Measurements from ENCODE around the gene PACRG. TPM values are rescaled to one million over a fixed set of nuclear protein-coding genes. Genes with fewer than 3 reads are reported as not detected.

PACRG gene
- polyA plus RNA-seq, 2 of the 4 experiments (the other 2 are of a cell fraction) = 0.14 to 0.30 TPM

GRCh38 chr6:163284151-163284550 lies 556.4 kb downstream of the PACRG start:
- DNase-seq (ENCODE audit: low read depth in 1 of 2, low spot score in 1 of 2) (no peak), ATAC-seq (no peak), FAIRE-seq (no peak)
- WGBS (ENCODE audit: missing lambda C conversion rate) = 77% methylated on average over 5 of the region's 5 CpGs
- no peak for TF ChIP-seq HES2 (IDR thresholded peaks at IDR 0.05)
- no peak for TF ChIP-seq MAZ (IDR thresholded peaks at IDR 0.05; ENCODE audit: borderline replicate concordance, low read depth, low read length)
- TF ChIP-seq HOXB13 (CRISPR knock-in tag; IDR thresholded peaks at IDR 0.05; ENCODE audit: low read depth) = no peak
- TF ChIP-seq HOXA7 (CRISPR knock-in tag; IDR thresholded peaks at IDR 0.05) = no peak
- no peak for TF ChIP-seq RFX5 (IDR thresholded peaks at IDR 0.05)
- TF ChIP-seq, protein P1, sequence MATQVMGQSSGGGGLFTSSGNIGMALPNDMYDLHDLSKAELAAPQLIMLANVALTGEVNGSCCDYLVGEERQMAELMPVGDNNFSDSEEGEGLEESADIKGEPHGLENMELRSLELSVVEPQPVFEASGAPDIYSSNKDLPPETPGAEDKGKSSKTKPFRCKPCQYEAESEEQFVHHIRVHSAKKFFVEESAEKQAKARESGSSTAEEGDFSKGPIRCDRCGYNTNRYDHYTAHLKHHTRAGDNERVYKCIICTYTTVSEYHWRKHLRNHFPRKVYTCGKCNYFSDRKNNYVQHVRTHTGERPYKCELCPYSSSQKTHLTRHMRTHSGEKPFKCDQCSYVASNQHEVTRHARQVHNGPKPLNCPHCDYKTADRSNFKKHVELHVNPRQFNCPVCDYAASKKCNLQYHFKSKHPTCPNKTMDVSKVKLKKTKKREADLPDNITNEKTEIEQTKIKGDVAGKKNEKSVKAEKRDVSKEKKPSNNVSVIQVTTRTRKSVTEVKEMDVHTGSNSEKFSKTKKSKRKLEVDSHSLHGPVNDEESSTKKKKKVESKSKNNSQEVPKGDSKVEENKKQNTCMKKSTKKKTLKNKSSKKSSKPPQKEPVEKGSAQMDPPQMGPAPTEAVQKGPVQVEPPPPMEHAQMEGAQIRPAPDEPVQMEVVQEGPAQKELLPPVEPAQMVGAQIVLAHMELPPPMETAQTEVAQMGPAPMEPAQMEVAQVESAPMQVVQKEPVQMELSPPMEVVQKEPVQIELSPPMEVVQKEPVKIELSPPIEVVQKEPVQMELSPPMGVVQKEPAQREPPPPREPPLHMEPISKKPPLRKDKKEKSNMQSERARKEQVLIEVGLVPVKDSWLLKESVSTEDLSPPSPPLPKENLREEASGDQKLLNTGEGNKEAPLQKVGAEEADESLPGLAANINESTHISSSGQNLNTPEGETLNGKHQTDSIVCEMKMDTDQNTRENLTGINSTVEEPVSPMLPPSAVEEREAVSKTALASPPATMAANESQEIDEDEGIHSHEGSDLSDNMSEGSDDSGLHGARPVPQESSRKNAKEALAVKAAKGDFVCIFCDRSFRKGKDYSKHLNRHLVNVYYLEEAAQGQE (IDR thresholded peaks at IDR 0.05) = no peak
- no peak for TF ChIP-seq CBX2 (IDR thresholded peaks at IDR 0.05; ENCODE audit: borderline replicate concordance, low read depth)
- TF ChIP-seq EHMT2 (IDR thresholded peaks at IDR 0.05; ENCODE audit: low read depth) = no peak
- no peak for TF ChIP-seq RAD21 (conservative IDR thresholded peaks at IDR 0.05 in 1 of 2, IDR thresholded peaks at IDR 0.05 in 1 of 2)
- TF ChIP-seq HEYL (CRISPR knock-in tag; IDR thresholded peaks at IDR 0.05) = no peak
- no peak for TF ChIP-seq MYC (IDR thresholded peaks at IDR 0.05; ENCODE audit: borderline replicate concordance, low read length)
- TF ChIP-seq BCL3 (IDR thresholded peaks at IDR 0.05) = no peak
- TF ChIP-seq FOSB (CRISPR knock-in tag; IDR thresholded peaks at IDR 0.05) = no peak
- TF ChIP-seq SREBF2 (IDR thresholded peaks at IDR 0.05) = no peak
- no peak for TF ChIP-seq CHD4 (IDR thresholded peaks at IDR 0.05; ENCODE audit: borderline replicate concordance)
- Histone ChIP-seq H3K4me1 (no peaks in the 10 kb centered on the region), H3K4me3 (no peak overlapping the region), H3K27ac (no peak overlapping the region), H3K4me2 (no peak overlapping the region), H3K9me3 (no peaks in the 10 kb centered on the region)
- ChIA-PET CTCF (no interaction called here), POLR2A (no interaction called here)

GRCh38 chr6:163285691-163286090 lies 557.9 kb downstream of the PACRG start:
- 67% methylated on average over 7 of the region's 7 CpGs for WGBS (ENCODE audit: missing lambda C conversion rate)
- no peak for FAIRE-seq
- Histone ChIP-seq H3K9me3 (no peaks in the 10 kb centered on the region), H3K4me1 (no peaks in the 10 kb centered on the region), H3K4me3 (no peak overlapping the region), H3K4me2 (no peak overlapping the region), H3K27ac (peak overlapping the region in 1 of 2 experiments; percentile 45; a peak in 1 of 6 replicates)
- no peak for DNase-seq (ENCODE audit: low read depth in 1 of 2, low spot score in 1 of 2)
- ChIA-PET CTCF (no interaction called here), POLR2A (no interaction called here)
- TF ChIP-seq FOSL2 (IDR thresholded peaks at IDR 0.05) (no peak), FOSL2 (CRISPR knock-in tag; IDR thresholded peaks at IDR 0.05) (no peak)
- no peak for ATAC-seq

- TF ChIP-seq HES2 (IDR thresholded peaks at IDR 0.05) (no peak), HMGXB4 (CRISPR knock-in tag; IDR thresholded peaks at IDR 0.05; ENCODE audit: borderline replicate concordance) (no peak), RAD21 (conservative IDR thresholded peaks at IDR 0.05 in 1 of 2, IDR thresholded peaks at IDR 0.05 in 1 of 2) (no peak), EP300 (IDR thresholded peaks at IDR 0.05) (no peak), PHF8 (IDR thresholded peaks at IDR 0.05; ENCODE audit: borderline replicate concordance, low read depth) (no peak), CHD2 (IDR thresholded peaks at IDR 0.05; ENCODE audit: low read length, partially characterized antibody) (no peak), RARB (CRISPR knock-in tag; IDR thresholded peaks at IDR 0.05) (no peak), SREBF2 (IDR thresholded peaks at IDR 0.05) (no peak), MAX (IDR thresholded peaks at IDR 0.05) (no peak), NR3C1 (IDR thresholded peaks at IDR 0.05) (no peak)
- TF ChIP-seq, protein P2, sequence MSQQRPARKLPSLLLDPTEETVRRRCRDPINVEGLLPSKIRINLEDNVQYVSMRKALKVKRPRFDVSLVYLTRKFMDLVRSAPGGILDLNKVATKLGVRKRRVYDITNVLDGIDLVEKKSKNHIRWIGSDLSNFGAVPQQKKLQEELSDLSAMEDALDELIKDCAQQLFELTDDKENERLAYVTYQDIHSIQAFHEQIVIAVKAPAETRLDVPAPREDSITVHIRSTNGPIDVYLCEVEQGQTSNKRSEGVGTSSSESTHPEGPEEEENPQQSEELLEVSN (IDR thresholded peaks at IDR 0.05; ENCODE audit: borderline replicate concordance, low read depth) = no peak
- ATAC-seq (no peak), DNase-seq (ENCODE audit: low read depth in 1 of 2, low spot score in 1 of 2) (no peak), FAIRE-seq (no peak)
- no peak overlapping the region for H3K4me2 ChIP-seq
- H3K27ac ChIP-seq = no peak overlapping the region
- H3K9me3 ChIP-seq = no peaks in the 10 kb centered on the region
- no peak overlapping the region for H3K4me3 ChIP-seq
- ChIA-PET CTCF (no interaction called here), POLR2A (no interaction called here)
- no peaks in the 10 kb centered on the region for H3K4me1 ChIP-seq
- 95% methylated on average over 8 of the region's 8 CpGs for WGBS (ENCODE audit: missing lambda C conversion rate)
These were observed 559.9 kb downstream of the PACRG start for GRCh38 chr6:163287626-163288025.
